CD4-positive, CD25-positive, alpha-beta regulatory T cell (primary cell): ENCODE data around the gene APOF. TPM values are rescaled to one million over a fixed set of nuclear protein-coding genes. Genes with fewer than 3 reads are reported as not detected.
"Not testable (repeated sequence)": the region's sequence is repeated elsewhere in the genome, so short reads cannot be mapped to it uniquely, and the experiment has no call there.

Source experiments
- ATAC-seq, 2 donors: fragments of 150-1000 bp; cut with Tn5 transposase; one replicate each; pipeline ENCODE4 v1.10.0; 2021; ENCODE audit warnings: low read depth in 2 of 2, moderate number of reproducible peaks in 2 of 2, moderate library complexity in 1 of 2
- DNase-seq, 3 donors: peaks; one replicate each; pipeline versions ENCODE4 v3.0.0 to v3.0.0-alpha.2; 2012 to 2022; ENCODE audit warnings: mixed read lengths in 1 of 3
- H3K27ac ChIP-seq: one replicate; pipeline ENCODE4 v1.7.0; 2013; ENCODE audit warnings: mild to moderate bottlenecking, low read length; ENCODE audit not compliant: insufficient read depth, poor library complexity, severe bottlenecking
- H3K27me3 ChIP-seq: one replicate; pipeline ENCODE4 v1.7.0; 2013; ENCODE audit warnings: low read length; ENCODE audit not compliant: control insufficient read depth, insufficient read depth
- H3K36me3 ChIP-seq: one replicate; pipeline ENCODE4 v1.7.0; 2013; ENCODE audit warnings: mild to moderate bottlenecking, low read length, moderate library complexity; ENCODE audit not compliant: control insufficient read depth, insufficient read depth
- H3K4me1 ChIP-seq: 2 replicates; pipeline ENCODE4 v1.7.0; 2013; ENCODE audit warnings: mild to moderate bottlenecking, low read length; ENCODE audit not compliant: insufficient read depth, control insufficient read depth, poor library complexity, severe bottlenecking
- H3K4me3 ChIP-seq: one replicate; pipeline ENCODE4 v1.7.0; 2013; ENCODE audit warnings: low read depth, mild to moderate bottlenecking, low read length, moderate library complexity
- H3K9me3 ChIP-seq, 2 experiments: 1 replicate in 1 of 2; 2 replicates in 1 of 2; pipeline ENCODE4 v1.7.0; 2013; ENCODE audit warnings: low read length in 2 of 2, mild to moderate bottlenecking in 1 of 2, moderate library complexity in 1 of 2; ENCODE audit not compliant: control insufficient read depth in 2 of 2
- H3K27ac Mint-ChIP-seq, 3 donors: one replicate each; pipeline ENCODE4 v1.8.0; 2020 to 2022; ENCODE audit warnings: mild to moderate bottlenecking in 3 of 3, mixed read lengths in 3 of 3, moderate library complexity in 2 of 3
- H3K27me3 Mint-ChIP-seq: one replicate; pipeline ENCODE4 v1.8.0; 2022; ENCODE audit warnings: mild to moderate bottlenecking, mixed read lengths
- H3K36me3 Mint-ChIP-seq: one replicate; pipeline ENCODE4 v1.8.0; 2020; ENCODE audit warnings: mixed read lengths
- H3K4me1 Mint-ChIP-seq, 4 donors: one replicate each; pipeline ENCODE4 v1.8.0; 2020 to 2022; ENCODE audit warnings: mixed read lengths in 4 of 4, mild to moderate bottlenecking in 1 of 4
- H3K4me3 Mint-ChIP-seq, 4 donors: one replicate each; pipeline ENCODE4 v1.8.0; 2020 to 2022; ENCODE audit warnings: mild to moderate bottlenecking in 4 of 4, mixed read lengths in 4 of 4, moderate library complexity in 3 of 4
- H3K9me3 Mint-ChIP-seq, 7 donors: one replicate each; pipeline ENCODE4 v1.8.0; 2020 to 2022; ENCODE audit warnings: mixed read lengths in 7 of 7, mild to moderate bottlenecking in 3 of 7, moderate library complexity in 2 of 7
- polyA plus RNA-seq, 4 donors: library from polyadenylated mRNA; unstranded; fragments of 300-500 nt; fragmentation: Illumina TruSeq; gene quantifications; one replicate each; pipeline ENCODE4 v1.2.3, GENCODE V29; 2021
- total RNA-seq: library from RNA; stranded (reverse); gene quantifications from one replicate; pipeline ENCODE4 v1.2.3, GENCODE V29; 2022

APOF gene
- total and polyA plus RNA-seq, 5 donors from 2014 or later = not detected

GRCh38 chr12:56359851-56360767, 2.5 kb downstream of the APOF start, which contains the start of gene STAT2:
Gene STAT2 (minus strand): TSS chr12:56360107. CDS start chr12:56356571, 3,536 bp downstream.
- H3K36me3 Mint-ChIP-seq = peaks cover 6% of the 10 kb centered on the region
- H3K27me3 Mint-ChIP-seq = no peaks in the 10 kb centered on the region
- Histone ChIP-seq H3K36me3 (peaks cover 15% of the 10 kb centered on the region), H3K4me3 (peak within 1 kb of the TSS; percentile 98), H3K9me3 (no peaks in the 10 kb centered on the region), H3K27me3 (no peaks in the 10 kb centered on the region), H3K27ac (peak within 1 kb of the TSS; percentile 70), H3K4me1 (peaks cover 26% of the 10 kb centered on the region)
- DNase-seq = peak; percentile 99 to 100 (median 100)
- H3K4me1 Mint-ChIP-seq = peaks cover 0 to 39% (median 25%) of the 10 kb centered on the region in 4 donors
- peak within 1 kb of the TSS; percentile 93 to 98 (median 96) for H3K27ac Mint-ChIP-seq
- no peaks in the 10 kb centered on the region for H3K9me3 Mint-ChIP-seq
- peak within 1 kb of the TSS; percentile 91 to 97 (median 94) for H3K4me3 Mint-ChIP-seq
- peak; percentile 95 to 96 for ATAC-seq

GRCh38 chr12:56358836-56359532, 3.7 kb downstream of the APOF start:
- no peaks in the 10 kb centered on the region for H3K27me3 Mint-ChIP-seq
- no peaks in the 10 kb centered on the region for H3K9me3 Mint-ChIP-seq
- H3K4me3 Mint-ChIP-seq = peak overlapping the region; percentile 91 to 97 (median 94)
- no peak for ATAC-seq
- Histone ChIP-seq H3K27ac (peak overlapping the region; percentile 70), H3K36me3 (peaks cover 26% of the 10 kb centered on the region), H3K4me3 (peak overlapping the region; percentile 98), H3K4me1 (peaks cover 26% of the 10 kb centered on the region), H3K27me3 (no peaks in the 10 kb centered on the region), H3K9me3 (no peaks in the 10 kb centered on the region)
- peaks cover 8% of the 10 kb centered on the region for H3K36me3 Mint-ChIP-seq
- H3K27ac Mint-ChIP-seq = peak overlapping the region; percentile 93 to 98 (median 96)
- peak in 1 of 3 donors; percentile 40 for DNase-seq
- H3K4me1 Mint-ChIP-seq = peaks cover 0 to 39% (median 25%) of the 10 kb centered on the region in 4 donors

GRCh38 chr12:56351325-56351724, 11.3 kb downstream of the APOF start:
- Histone ChIP-seq H3K4me3 (no peak overlapping the region), H3K9me3 (no peaks in the 10 kb centered on the region), H3K27me3 (no peaks in the 10 kb centered on the region), H3K4me1 (no peaks in the 10 kb centered on the region), H3K36me3 (peaks cover 86% of the 10 kb centered on the region), H3K27ac (no peak overlapping the region)
- DNase-seq = no peak
- Mint-ChIP-seq H3K27ac (no peak overlapping the region), H3K9me3 (no peaks in the 10 kb centered on the region), H3K4me1 (peaks cover 0 to 5% (median 1%) of the 10 kb centered on the region in 4 donors), H3K27me3 (no peaks in the 10 kb centered on the region), H3K4me3 (no peak overlapping the region), H3K36me3 (peaks cover 36% of the 10 kb centered on the region)
- ATAC-seq = no peak

GRCh38 chr12:56350662-56351061, 12.0 kb downstream of the APOF start:
- no peak overlapping the region for H3K4me3 Mint-ChIP-seq
- no peak for ATAC-seq

GRCh38 chr12:56348776-56349175, 13.9 kb downstream of the APOF start:
- H3K27ac ChIP-seq = no peak overlapping the region
- H3K36me3 Mint-ChIP-seq = peaks cover 41% of the 10 kb centered on the region
- no peak for DNase-seq
- no peaks in the 10 kb centered on the region for H3K9me3 ChIP-seq
- peaks cover 76% of the 10 kb centered on the region for H3K36me3 ChIP-seq
- no peak overlapping the region for H3K4me3 ChIP-seq
- peaks cover 0 to 3% (median 1%) of the 10 kb centered on the region in 4 donors for H3K4me1 Mint-ChIP-seq
- no peaks in the 10 kb centered on the region for H3K27me3 Mint-ChIP-seq
- H3K4me3 Mint-ChIP-seq = no peak overlapping the region
- H3K27me3 ChIP-seq = no peaks in the 10 kb centered on the region
- H3K27ac Mint-ChIP-seq = peak overlapping the region in 1 of 3 donors; percentile 81
- H3K9me3 Mint-ChIP-seq = no peaks in the 10 kb centered on the region
- no peak for ATAC-seq
- no peaks in the 10 kb centered on the region for H3K4me1 ChIP-seq

More at GRCh38 chr12:56350662-56351061, 12.0 kb downstream of the APOF start:
- Histone ChIP-seq H3K9me3 (no peaks in the 10 kb centered on the region), H3K27me3 (no peaks in the 10 kb centered on the region), H3K36me3 (peaks cover 86% of the 10 kb centered on the region), H3K4me1 (no peaks in the 10 kb centered on the region), H3K4me3 (no peak overlapping the region), H3K27ac (no peak overlapping the region)
- no peak for DNase-seq
- no peaks in the 10 kb centered on the region for H3K27me3 Mint-ChIP-seq
- peak overlapping the region; percentile 11 to 96 (median 83) for H3K27ac Mint-ChIP-seq
- H3K4me1 Mint-ChIP-seq = peaks cover 0 to 3% (median 1%) of the 10 kb centered on the region in 4 donors
- no peaks in the 10 kb centered on the region for H3K9me3 Mint-ChIP-seq
- peaks cover 38% of the 10 kb centered on the region for H3K36me3 Mint-ChIP-seq

GRCh38 chr12:56347255-56347654, 15.4 kb downstream of the APOF start:
- H3K27ac Mint-ChIP-seq, H3K27me3 ChIP-seq, H3K4me3 Mint-ChIP-seq, H3K9me3 ChIP-seq, H3K9me3 Mint-ChIP-seq, H3K27ac ChIP-seq, H3K4me3 ChIP-seq, DNase-seq, H3K4me1 ChIP-seq, ATAC-seq, H3K4me1 Mint-ChIP-seq, H3K27me3 Mint-ChIP-seq: not testable (repeated sequence)
- H3K36me3 Mint-ChIP-seq = peaks cover 55% of the 10 kb centered on the region
- peaks cover 78% of the 10 kb centered on the region for H3K36me3 ChIP-seq

GRCh38 chr12:56346675-56347074, 16.0 kb downstream of the APOF start:
- H3K27ac ChIP-seq = no peak overlapping the region
- no peaks in the 10 kb centered on the region for H3K9me3 Mint-ChIP-seq
- H3K36me3 Mint-ChIP-seq = peaks cover 55% of the 10 kb centered on the region

More at GRCh38 chr12:56346675-56347074, 16.0 kb downstream of the APOF start:
- Mint-ChIP-seq H3K4me1 (peaks cover 0 to 4% (median 1%) of the 10 kb centered on the region in 4 donors), H3K27ac (no peak overlapping the region), H3K4me3 (no peak overlapping the region), H3K27me3 (no peaks in the 10 kb centered on the region)
- Histone ChIP-seq H3K4me3 (no peak overlapping the region), H3K27me3 (no peaks in the 10 kb centered on the region), H3K36me3 (peaks cover 76% of the 10 kb centered on the region), H3K9me3 (no peaks in the 10 kb centered on the region), H3K4me1 (no peaks in the 10 kb centered on the region)
- DNase-seq (no peak), ATAC-seq (no peak)
